Amniotic epithelial cell (primary cell): ENCODE results near the gene ELMO1.

Experiments
- DNase-seq: peaks from one replicate; pipeline ENCODE4 v3.0.0-alpha.2; 2010; ENCODE audit warnings: low read depth

ELMO1 gene

GRCh38 chr7:37430640-37431039 lies 18.0 kb downstream of the ELMO1 start:
- no peak for DNase-seq

- no peak for DNase-seq
Observed at GRCh38 chr7:37430171-37430570, 18.5 kb downstream of the ELMO1 start.

- DNase-seq: no peak
Observed at GRCh38 chr7:37429435-37429791, 19.3 kb downstream of the ELMO1 start.

- no peak for DNase-seq
Observed at GRCh38 chr7:37428681-37429434, 19.8 kb downstream of the ELMO1 start.

- no peak for DNase-seq
Observed at GRCh38 chr7:37427276-37427940, 21.3 kb downstream of the ELMO1 start.

GRCh38 chr7:37425498-37425897 lies 23.2 kb downstream of the ELMO1 start:
- no peak for DNase-seq

GRCh38 chr7:37424995-37425394 lies 23.7 kb downstream of the ELMO1 start:
- no peak for DNase-seq

- DNase-seq: no peak
Observed at GRCh38 chr7:37424521-37424920, 24.1 kb downstream of the ELMO1 start.

- no peak for DNase-seq
Observed at GRCh38 chr7:37421861-37422500, 26.7 kb downstream of the ELMO1 start.

GRCh38 chr7:37420946-37421695 lies 27.5 kb downstream of the ELMO1 start:
- DNase-seq: no peak

- no peak for DNase-seq
Observed at GRCh38 chr7:37419496-37419895, 29.2 kb downstream of the ELMO1 start.

GRCh38 chr7:37418381-37418780 lies 30.3 kb downstream of the ELMO1 start:
- DNase-seq: no peak

- no peak for DNase-seq
Observed at GRCh38 chr7:37417107-37417474, 31.6 kb downstream of the ELMO1 start.

- DNase-seq: no peak
Observed at GRCh38 chr7:37416378-37417106, 32.1 kb downstream of the ELMO1 start.

- DNase-seq: no peak
Observed at GRCh38 chr7:37415629-37416028, 33.0 kb downstream of the ELMO1 start.

GRCh38 chr7:37414352-37414983 lies 34.2 kb downstream of the ELMO1 start:
- DNase-seq: no peak

GRCh38 chr7:37411444-37412034 lies 37.1 kb downstream of the ELMO1 start:
- no peak for DNase-seq

- DNase-seq: no peak
Observed at GRCh38 chr7:37410305-37411229, 38.1 kb downstream of the ELMO1 start.

GRCh38 chr7:37409461-37409860 lies 39.2 kb downstream of the ELMO1 start:
- DNase-seq: no peak
